OCI-LY3 (cell line): ENCODE measurements around the gene TNS1.

Source experiments
- H2AFZ ChIP-seq: fragments of 200-600, 300-600 bp; shearing (Covaris generic); 2 replicates; pipeline ENCODE4 v1.6.0; 2014; ENCODE audit warnings: antibody characterized with exemption, low read depth, low read length
- H3K27ac ChIP-seq: fragments of 200-600, 300-600 bp; sonication (generic); 2 replicates; pipeline ENCODE4 v1.5.1; 2014; ENCODE audit warnings: mild to moderate bottlenecking, low read length, moderate library complexity, mixed read lengths
- H3K27me3 ChIP-seq: fragments of 200-600, 300-600 bp; sonication (generic); 2 replicates; pipeline ENCODE4 v1.6.1; 2014; ENCODE audit warnings: low read depth, low read length, mixed read lengths
- H3K36me3 ChIP-seq: fragments of 200-600, 300-600 bp; sonication (generic); replicated peaks from 2 replicates; pipeline ENCODE3; 2014; ENCODE audit warnings: low read depth, low read length, mixed read lengths
- H3K4me1 ChIP-seq: fragments of 300-600, 200-600 bp; sonication (generic); 2 replicates; pipeline ENCODE4 v1.6.1; 2014; ENCODE audit warnings: low read length, mixed read lengths
- H3K4me2 ChIP-seq: fragments of 200-600, 300-600 bp; sonication (generic); 2 replicates; pipeline ENCODE4 v1.6.1; 2014; ENCODE audit warnings: low read length, mixed read lengths
- H3K4me3 ChIP-seq: fragments of 300-600, 200-600 bp; sonication (generic); 2 replicates; pipeline ENCODE4 v1.5.1; 2014; ENCODE audit warnings: antibody characterized with exemption, mild to moderate bottlenecking, low read length, moderate library complexity
- H3K79me2 ChIP-seq: fragments of 300-600, 200-600 bp; shearing (Covaris generic); 2 replicates; pipeline ENCODE4 v1.6.1; 2014; ENCODE audit warnings: mild to moderate bottlenecking, low read length, mixed read lengths
- H3K9ac ChIP-seq: fragments of 300-600, 200-600 bp; shearing (Covaris generic); 2 replicates; pipeline ENCODE4 v1.6.0; 2014; ENCODE audit warnings: mild to moderate bottlenecking, low read length, moderate library complexity
- H3K9me3 ChIP-seq: fragments of 200-600, 300-600 bp; shearing (Covaris generic); 2 replicates; pipeline ENCODE4 v1.6.1; 2014; ENCODE audit warnings: low read length, mixed read lengths; ENCODE audit not compliant: insufficient read depth
- H4K20me1 ChIP-seq: fragments of 200-600, 300-600 bp; sonication (generic); 2 replicates; pipeline ENCODE4 v1.6.1; 2016; ENCODE audit warnings: low read length, mixed read lengths; ENCODE audit not compliant: insufficient read depth
- CTCF ChIP-seq: fragments of 200-600, 300-600 bp; sonication (generic); IDR thresholded peaks from 2 replicates; pipeline ENCODE4 v1.5.1; 2014; ENCODE audit warnings: antibody characterized with exemption, low read length, low read depth
- EZH2phosphoT487 ChIP-seq: fragments of 200-600 bp; shearing (Covaris generic); IDR thresholded peaks from 2 replicates; pipeline ENCODE4 v1.6.1; 2018; ENCODE audit warnings: antibody characterized with exemption, mixed run types, low read depth

The TNS1 gene

GRCh38 chr2:217795067-217795466, 207.7 kb downstream of the TNS1 start:
- Histone ChIP-seq H3K9me3 (no peaks in the 10 kb centered on the region), H3K79me2 (no peaks in the 10 kb centered on the region), H3K4me2 (no peak overlapping the region), H4K20me1 (no peaks in the 10 kb centered on the region), H3K4me3 (no peak overlapping the region), H3K27me3 (no peaks in the 10 kb centered on the region), H3K4me1 (peaks cover 13% of the 10 kb centered on the region), H3K36me3 (no peaks in the 10 kb centered on the region), H3K9ac (no peak overlapping the region), H2AFZ (no peak overlapping the region), H3K27ac (no peak overlapping the region)
- TF ChIP-seq CTCF (no peak), EZH2phosphoT487 (no peak)

- H3K27ac ChIP-seq, result no peak overlapping the region
- no peaks in the 10 kb centered on the region for H3K36me3 ChIP-seq
- no peaks in the 10 kb centered on the region for H3K9me3 ChIP-seq
- H2AFZ ChIP-seq, result no peak overlapping the region
- no peaks in the 10 kb centered on the region for H3K27me3 ChIP-seq
- H3K4me2 ChIP-seq, result no peak overlapping the region
- no peaks in the 10 kb centered on the region for H4K20me1 ChIP-seq
- TF ChIP-seq EZH2phosphoT487 (no peak), CTCF (no peak)
- no peaks in the 10 kb centered on the region for H3K79me2 ChIP-seq
- peaks cover 10% of the 10 kb centered on the region for H3K4me1 ChIP-seq
- H3K4me3 ChIP-seq, result no peak overlapping the region
- no peak overlapping the region for H3K9ac ChIP-seq
These were observed 208.4 kb downstream of the TNS1 start for GRCh38 chr2:217794133-217794986.

- no peaks in the 10 kb centered on the region for H4K20me1 ChIP-seq
- no peaks in the 10 kb centered on the region for H3K27me3 ChIP-seq
- no peak for TF ChIP-seq CTCF
- TF ChIP-seq EZH2phosphoT487, result no peak
- H3K4me2 ChIP-seq, result no peak overlapping the region
- H3K36me3 ChIP-seq, result no peaks in the 10 kb centered on the region
- H3K4me1 ChIP-seq, result peaks cover 3% of the 10 kb centered on the region
- no peak overlapping the region for H3K9ac ChIP-seq
- H3K27ac ChIP-seq, result no peak overlapping the region
- H2AFZ ChIP-seq, result no peak overlapping the region
- no peaks in the 10 kb centered on the region for H3K9me3 ChIP-seq
- H3K4me3 ChIP-seq, result no peak overlapping the region
- no peaks in the 10 kb centered on the region for H3K79me2 ChIP-seq
These were observed 209.1 kb downstream of the TNS1 start for GRCh38 chr2:217793566-217794132.

GRCh38 chr2:217792626-217793527, 209.9 kb downstream of the TNS1 start:
- Histone ChIP-seq H3K4me1 (no peaks in the 10 kb centered on the region), H3K27me3 (no peaks in the 10 kb centered on the region), H2AFZ (no peak overlapping the region), H4K20me1 (no peaks in the 10 kb centered on the region), H3K4me3 (no peak overlapping the region), H3K79me2 (no peaks in the 10 kb centered on the region), H3K9ac (no peak overlapping the region), H3K36me3 (no peaks in the 10 kb centered on the region), H3K27ac (no peak overlapping the region), H3K9me3 (no peaks in the 10 kb centered on the region), H3K4me2 (no peak overlapping the region)
- TF ChIP-seq CTCF (no peak), EZH2phosphoT487 (no peak)
